ENCODE measurements around the gene ACTN1. TPM values are rescaled to one million over a fixed set of nuclear protein-coding genes. Genes with fewer than 3 reads are reported as not detected.

The ACTN1 gene
- total RNA-seq, 2 experiments from 2014 or later, result 79.7 to 80.6 TPM

- DNase-seq, result peak; percentile 51
- Mint-ChIP-seq H3K27me3 (ENCODE audit: low read depth) (no peaks in the 10 kb centered on the region), H3K9me3 (no peaks in the 10 kb centered on the region), H3K4me1 (ENCODE audit: low read depth) (peaks cover 78% of the 10 kb centered on the region), H3K4me3 (no peak overlapping the region), H3K36me3 (ENCODE audit: low read depth) (no peaks in the 10 kb centered on the region), H3K27ac (peak overlapping the region; percentile 39)
- CTCF ChIA-PET, result interaction anchor here (0.5 to 1.4 kb wide), 6 partner anchors 10 to 566 kb away, joined by 3 to 6 read pairs (median 3); no protein-coding TSS in a partner anchor
- intact Hi-C loops (cut with micrococcal nuclease), result loop anchor here (1.0 kb wide), 1 partner anchor 9 kb away; no protein-coding TSS in a partner anchor
Measured at GRCh38 chr14:68937471-68938270, 41.4 kb downstream of the ACTN1 start.

GRCh38 chr14:68936980-68937379, 42.1 kb downstream of the ACTN1 start:
- H3K4me1 Mint-ChIP-seq (ENCODE audit: low read depth), result peaks cover 77% of the 10 kb centered on the region
- intact Hi-C loops (cut with micrococcal nuclease), result loop anchor here (1.0 kb wide), 1 partner anchor 9 kb away; no protein-coding TSS in a partner anchor

GRCh38 chr14:68936476-68936875, 42.6 kb downstream of the ACTN1 start:
- no peak for DNase-seq
- H3K9me3 Mint-ChIP-seq, result no peaks in the 10 kb centered on the region
- H3K27me3 Mint-ChIP-seq (ENCODE audit: low read depth), result no peaks in the 10 kb centered on the region
- CTCF ChIA-PET, result interaction anchor here (0.7 to 1.1 kb wide), 3 partner anchors 11 to 32 kb away, joined by 3 to 4 read pairs (median 3); no protein-coding TSS in a partner anchor
- H3K27ac Mint-ChIP-seq, result no peak overlapping the region
- no peak overlapping the region for H3K4me3 Mint-ChIP-seq
- intact Hi-C loops (cut with micrococcal nuclease), result no loop called here
- peaks cover 75% of the 10 kb centered on the region for H3K4me1 Mint-ChIP-seq (ENCODE audit: low read depth)
- H3K36me3 Mint-ChIP-seq (ENCODE audit: low read depth), result no peaks in the 10 kb centered on the region

More at GRCh38 chr14:68936980-68937379, 42.1 kb downstream of the ACTN1 start:
- CTCF ChIA-PET, result interaction anchor here (0.7 to 1.4 kb wide), 6 partner anchors 10 to 157 kb away, joined by 3 to 6 read pairs (median 3); no protein-coding TSS in a partner anchor
- H3K27me3 Mint-ChIP-seq (ENCODE audit: low read depth), result no peaks in the 10 kb centered on the region
- H3K27ac Mint-ChIP-seq, result peak overlapping the region; percentile 15
- DNase-seq, result no peak
- H3K4me3 Mint-ChIP-seq, result no peak overlapping the region
- no peaks in the 10 kb centered on the region for H3K36me3 Mint-ChIP-seq (ENCODE audit: low read depth)
- no peaks in the 10 kb centered on the region for H3K9me3 Mint-ChIP-seq

GRCh38 chr14:68935761-68936214, 43.3 kb downstream of the ACTN1 start:
- Mint-ChIP-seq H3K4me3 (no peak overlapping the region), H3K36me3 (ENCODE audit: low read depth) (no peaks in the 10 kb centered on the region), H3K27me3 (ENCODE audit: low read depth) (no peaks in the 10 kb centered on the region), H3K9me3 (no peaks in the 10 kb centered on the region), H3K27ac (peak overlapping the region; percentile 27), H3K4me1 (ENCODE audit: low read depth) (peaks cover 78% of the 10 kb centered on the region)
- intact Hi-C loops (cut with micrococcal nuclease), result no loop called here
- DNase-seq, result no peak
- CTCF ChIA-PET, result interaction anchor here (0.8 to 1.1 kb wide), 2 partner anchors 11 to 25 kb away, joined by 3 to 4 read pairs; no protein-coding TSS in a partner anchor

GRCh38 chr14:68934066-68934465, 45.0 kb downstream of the ACTN1 start:
- H3K9me3 Mint-ChIP-seq, result no peaks in the 10 kb centered on the region
- H3K27ac Mint-ChIP-seq, result no peak overlapping the region
- H3K27me3 Mint-ChIP-seq (ENCODE audit: low read depth), result no peaks in the 10 kb centered on the region
- no peaks in the 10 kb centered on the region for H3K36me3 Mint-ChIP-seq (ENCODE audit: low read depth)
- DNase-seq, result no peak
- intact Hi-C loops (cut with micrococcal nuclease), result no loop called here
- no peak overlapping the region for H3K4me3 Mint-ChIP-seq
- CTCF ChIA-PET, result no interaction called here
- peaks cover 72% of the 10 kb centered on the region for H3K4me1 Mint-ChIP-seq (ENCODE audit: low read depth)

- CTCF ChIA-PET, result interaction anchor here (1.0 to 2.0 kb wide), 3 partner anchors 11 to 22 kb away, joined by 3 to 8 read pairs (median 6); no protein-coding TSS in a partner anchor
Measured at GRCh38 chr14:68932686-68933085, 46.4 kb downstream of the ACTN1 start.

GRCh38 chr14:68932231-68932630, 46.9 kb downstream of the ACTN1 start:
- CTCF ChIA-PET, result interaction anchor here (0.6 to 2.0 kb wide), 3 partner anchors 20 to 649 kb away, joined by 3 to 8 read pairs (median 6); no protein-coding TSS in a partner anchor
- Mint-ChIP-seq H3K4me3 (no peak overlapping the region), H3K36me3 (ENCODE audit: low read depth) (no peaks in the 10 kb centered on the region), H3K27me3 (ENCODE audit: low read depth) (no peaks in the 10 kb centered on the region), H3K4me1 (ENCODE audit: low read depth) (peaks cover 73% of the 10 kb centered on the region), H3K9me3 (peaks cover under 1% of the 10 kb centered on the region), H3K27ac (no peak overlapping the region)
- DNase-seq, result no peak
- intact Hi-C loops (cut with micrococcal nuclease), result no loop called here

More at GRCh38 chr14:68932686-68933085, 46.4 kb downstream of the ACTN1 start:
- no peaks in the 10 kb centered on the region for H3K36me3 Mint-ChIP-seq (ENCODE audit: low read depth)
- no peaks in the 10 kb centered on the region for H3K9me3 Mint-ChIP-seq
- intact Hi-C loops (cut with micrococcal nuclease), result no loop called here
- DNase-seq, result no peak
- peaks cover 72% of the 10 kb centered on the region for H3K4me1 Mint-ChIP-seq (ENCODE audit: low read depth)
- H3K4me3 Mint-ChIP-seq, result no peak overlapping the region
- H3K27me3 Mint-ChIP-seq (ENCODE audit: low read depth), result no peaks in the 10 kb centered on the region
- H3K27ac Mint-ChIP-seq, result no peak overlapping the region

GRCh38 chr14:68931474-68932051, 47.5 kb downstream of the ACTN1 start:
- Mint-ChIP-seq H3K36me3 (ENCODE audit: low read depth) (peaks cover 5% of the 10 kb centered on the region), H3K9me3 (peaks cover 8% of the 10 kb centered on the region), H3K4me3 (no peak overlapping the region), H3K4me1 (ENCODE audit: low read depth) (peaks cover 71% of the 10 kb centered on the region), H3K27me3 (ENCODE audit: low read depth) (no peaks in the 10 kb centered on the region), H3K27ac (no peak overlapping the region)
- DNase-seq, result no peak
- intact Hi-C loops (cut with micrococcal nuclease), result no loop called here
- CTCF ChIA-PET, result interaction anchor here (0.6 to 2.0 kb wide), 3 partner anchors 19 to 648 kb away, joined by 3 to 8 read pairs (median 6); no protein-coding TSS in a partner anchor

GRCh38 chr14:68931063-68931462, 48.0 kb downstream of the ACTN1 start:
- intact Hi-C loops (cut with micrococcal nuclease), result no loop called here
- Mint-ChIP-seq H3K36me3 (ENCODE audit: low read depth) (peaks cover 8% of the 10 kb centered on the region), H3K4me3 (no peak overlapping the region), H3K27ac (no peak overlapping the region), H3K9me3 (peaks cover 13% of the 10 kb centered on the region), H3K4me1 (ENCODE audit: low read depth) (peaks cover 66% of the 10 kb centered on the region), H3K27me3 (ENCODE audit: low read depth) (no peaks in the 10 kb centered on the region)
- CTCF ChIA-PET, result interaction anchor here (0.6 to 2.0 kb wide), 2 partner anchors 15 to 18 kb away, joined by 3 to 8 read pairs; no protein-coding TSS in a partner anchor
- no peak for DNase-seq

- DNase-seq, result no peak
- Mint-ChIP-seq H3K36me3 (ENCODE audit: low read depth) (peaks cover 19% of the 10 kb centered on the region), H3K9me3 (peaks cover 19% of the 10 kb centered on the region), H3K4me1 (ENCODE audit: low read depth) (peaks cover 64% of the 10 kb centered on the region), H3K27ac (no peak overlapping the region), H3K27me3 (ENCODE audit: low read depth) (no peaks in the 10 kb centered on the region), H3K4me3 (no peak overlapping the region)
- CTCF ChIA-PET, result interaction anchor here (0.6 to 1.1 kb wide), 2 partner anchors 10 to 56 kb away, joined by 3 read pairs; no protein-coding TSS in a partner anchor
- intact Hi-C loops (cut with micrococcal nuclease), result no loop called here
Measured at GRCh38 chr14:68929623-68930307, 49.3 kb downstream of the ACTN1 start.

- peak overlapping the region; percentile 85 for H3K27ac Mint-ChIP-seq
- no peaks in the 10 kb centered on the region for H3K27me3 Mint-ChIP-seq (ENCODE audit: low read depth)
- DNase-seq, result peak; percentile 47
- H3K4me3 Mint-ChIP-seq, result peak overlapping the region; percentile 52
- CTCF ChIA-PET, result interaction anchor here (1.0 to 3.4 kb wide), 3 partner anchors 10 to 85 kb away, joined by 3 to 28 read pairs (median 3); no protein-coding TSS in a partner anchor
- intact Hi-C loops (cut with micrococcal nuclease), result loop anchor here (1.0 kb wide), 1 partner anchor 8 kb away; no protein-coding TSS in a partner anchor
- peaks cover 65% of the 10 kb centered on the region for H3K4me1 Mint-ChIP-seq (ENCODE audit: low read depth)
- H3K9me3 Mint-ChIP-seq, result peaks cover 19% of the 10 kb centered on the region
- peaks cover 23% of the 10 kb centered on the region for H3K36me3 Mint-ChIP-seq (ENCODE audit: low read depth)
Measured at GRCh38 chr14:68928770-68929550, 50.1 kb downstream of the ACTN1 start.
